RCC 7860 (cell line): ENCODE measurements around the gene SH3BP5.

ENCODE experiments used
- DNase-seq: peaks from one replicate; pipeline ENCODE4 v3.0.0-alpha.2; 2015; ENCODE audit warnings: low spot score
- FAIRE-seq: peaks from 2 replicates; lab custom pipeline; 2012; peaks lifted over from hg19 to GRCh38; lab: Jason Lieb, UNC

The SH3BP5 gene

GRCh38 chr3:15326673-15327072 lies 5.7 kb downstream of the SH3BP5 start:
- FAIRE-seq (no peak), DNase-seq (no peak)

- DNase-seq = no peak
Observed at GRCh38 chr3:15326037-15326436, 6.3 kb downstream of the SH3BP5 start.

DNA sequence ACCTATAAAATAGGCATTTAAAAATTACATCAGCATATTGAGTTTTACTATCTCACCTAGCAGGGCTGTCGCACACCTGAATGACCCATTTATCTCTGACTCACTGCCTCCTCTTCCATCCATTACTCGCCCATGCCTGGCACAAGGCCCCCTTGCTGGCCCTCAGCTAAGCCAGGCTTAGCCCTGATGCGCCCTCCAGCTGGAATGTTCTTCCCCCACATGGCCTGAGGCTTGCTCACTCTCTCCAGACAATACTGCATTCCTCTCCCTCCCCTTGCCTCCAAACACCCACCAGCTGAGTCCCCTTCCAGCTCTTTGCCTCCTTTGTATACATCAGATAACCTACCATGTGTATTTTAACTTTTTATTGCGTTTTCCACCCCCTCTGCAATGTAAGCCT lies 7.2 kb downstream of the SH3BP5 start:
- FAIRE-seq (no peak), DNase-seq (peak; percentile 30)

More at GRCh38 chr3:15326037-15326436, 6.3 kb downstream of the SH3BP5 start:
- no peak for FAIRE-seq

DNA sequence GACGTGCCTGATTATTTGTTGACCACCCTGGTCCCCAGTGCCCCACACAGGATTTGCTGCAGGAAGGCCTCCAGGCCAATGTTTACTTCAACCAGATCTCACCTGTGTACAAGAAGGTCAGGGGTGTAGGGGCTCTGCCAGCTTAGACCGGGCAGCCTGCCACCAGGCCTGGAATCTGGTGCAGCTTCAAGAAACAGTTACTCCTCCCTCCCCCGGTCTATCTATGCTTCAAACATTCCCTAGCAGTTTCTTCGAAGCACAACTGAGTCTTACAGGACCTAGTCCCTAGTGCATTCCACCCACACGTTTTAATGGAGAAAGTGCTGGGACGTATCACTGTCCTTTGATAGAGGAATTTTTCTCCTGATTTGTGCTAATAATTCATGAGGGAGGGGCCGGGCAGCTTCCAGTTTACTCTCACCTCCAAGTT lies 8.0 kb downstream of the SH3BP5 start:
- no peak for FAIRE-seq
- DNase-seq = no peak

DNA sequence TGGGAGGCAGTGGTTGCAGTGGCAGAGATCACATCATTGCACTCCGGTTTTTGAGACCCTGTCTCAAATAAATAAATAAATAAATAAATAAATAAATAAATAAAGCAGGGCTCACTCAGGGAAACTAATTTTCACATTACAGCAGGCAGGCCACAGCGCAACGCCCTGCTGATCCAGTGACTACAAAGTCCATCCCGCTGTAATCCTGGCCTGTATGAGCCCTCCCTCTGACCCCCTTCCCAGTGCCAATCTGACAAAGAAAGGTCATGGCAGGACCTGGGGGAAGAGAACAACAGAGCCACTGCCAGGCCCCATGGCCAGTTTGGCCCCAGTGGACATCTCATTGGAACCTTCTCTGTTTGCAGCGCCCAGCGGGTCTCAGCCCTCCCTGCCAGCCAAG lies 9.3 kb downstream of the SH3BP5 start:
- FAIRE-seq = no peak
- DNase-seq = no peak

- DNase-seq (no peak), FAIRE-seq (no peak)
Observed at GRCh38 chr3:15321349-15321748, 11.0 kb downstream of the SH3BP5 start.

DNA sequence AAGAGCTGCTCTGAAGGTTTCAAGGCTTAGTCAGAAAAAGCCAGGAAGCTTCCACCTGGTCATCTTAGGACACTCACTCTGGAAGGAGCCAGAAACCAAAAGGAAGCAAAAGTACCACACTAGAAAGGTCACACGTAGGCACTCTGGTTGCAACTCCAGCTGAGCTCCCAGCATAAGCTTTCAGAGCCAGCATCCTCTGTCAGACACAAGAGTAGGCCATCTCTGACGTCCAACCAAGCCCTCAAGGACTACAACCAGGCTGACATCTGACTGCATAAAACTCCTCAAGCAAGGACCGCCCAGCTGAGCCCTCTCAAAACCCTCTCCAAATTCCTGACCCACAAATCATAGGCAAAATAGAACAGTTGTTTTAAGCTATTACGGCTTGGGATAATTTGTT lies 12.8 kb downstream of the SH3BP5 start:
- DNase-seq (no peak), FAIRE-seq (no peak)

GRCh38 chr3:15319136-15319535 lies 13.2 kb downstream of the SH3BP5 start:
- DNase-seq = no peak
- no peak for FAIRE-seq

DNA sequence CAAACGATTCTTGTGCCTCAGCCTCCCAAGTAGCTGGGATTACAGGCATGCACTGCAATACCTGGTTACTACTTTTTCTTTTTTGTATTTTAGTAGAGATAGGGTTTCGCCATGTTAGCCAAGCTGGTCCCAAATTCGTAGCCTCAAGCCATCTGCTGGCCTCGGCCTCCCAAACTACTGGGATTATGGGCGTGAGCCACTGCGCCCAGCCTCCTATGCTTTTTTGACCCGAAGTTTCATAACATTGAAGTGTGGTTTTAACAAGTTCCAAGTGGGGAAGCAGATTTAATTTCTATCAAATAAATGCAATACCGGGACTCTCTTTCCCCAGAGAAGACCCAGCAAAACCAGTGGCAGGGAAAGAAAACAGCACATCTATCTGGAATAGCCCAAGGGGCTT lies 13.7 kb downstream of the SH3BP5 start:
- DNase-seq (no peak), FAIRE-seq (no peak)

- DNase-seq (no peak), FAIRE-seq (no peak)
Observed at GRCh38 chr3:15316998-15317435, 15.4 kb downstream of the SH3BP5 start.

- FAIRE-seq (no peak), DNase-seq (no peak)
Observed at GRCh38 chr3:15315003-15315402, 17.4 kb downstream of the SH3BP5 start.

DNA sequence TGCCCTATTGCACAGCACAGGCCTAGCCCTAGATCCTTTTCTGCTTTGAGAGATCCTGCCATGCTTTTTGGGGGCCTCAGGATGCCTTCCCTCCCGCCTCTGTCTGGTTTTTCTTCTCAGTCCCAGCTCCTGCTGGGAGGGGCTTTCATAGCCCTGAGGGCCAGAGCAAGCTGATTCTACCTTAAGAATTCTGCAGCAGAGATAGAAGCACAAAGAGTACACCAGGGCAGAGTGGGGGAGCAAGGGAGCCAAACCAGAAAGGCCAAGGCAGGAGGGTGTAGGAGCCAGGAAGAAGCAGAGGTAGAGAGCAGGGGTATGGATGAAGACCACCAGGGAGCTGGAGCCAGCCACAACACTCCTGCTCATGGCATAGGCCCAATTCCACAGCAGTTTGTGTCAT lies 18.1 kb downstream of the SH3BP5 start:
- DNase-seq (no peak), FAIRE-seq (no peak)

DNA sequence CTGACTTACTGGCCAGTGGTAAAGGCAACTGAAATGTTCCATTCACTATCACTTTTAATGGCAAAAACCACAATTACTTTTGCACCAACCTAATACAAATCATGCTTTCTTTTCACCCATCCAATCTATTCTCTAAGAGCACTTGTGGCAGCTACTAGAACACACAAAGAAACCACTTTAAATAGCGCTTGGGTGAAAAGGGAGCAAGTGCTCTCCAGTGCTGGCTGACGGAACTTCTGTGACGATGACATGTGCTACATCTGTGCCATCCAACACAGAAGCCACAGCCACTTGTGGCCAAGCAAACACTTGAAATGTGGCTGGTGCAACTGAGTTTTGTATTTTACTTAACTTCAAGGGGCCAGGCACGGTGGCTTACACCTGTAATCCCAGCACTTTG lies 18.9 kb downstream of the SH3BP5 start:
- FAIRE-seq = no peak
- DNase-seq = no peak

- DNase-seq (no peak), FAIRE-seq (no peak)
Observed at GRCh38 chr3:15312550-15312949, 19.8 kb downstream of the SH3BP5 start.

- FAIRE-seq (peak; percentile 64), DNase-seq (peak; percentile 69)
Observed at GRCh38 chr3:15310491-15311370, 21.7 kb downstream of the SH3BP5 start.

DNA sequence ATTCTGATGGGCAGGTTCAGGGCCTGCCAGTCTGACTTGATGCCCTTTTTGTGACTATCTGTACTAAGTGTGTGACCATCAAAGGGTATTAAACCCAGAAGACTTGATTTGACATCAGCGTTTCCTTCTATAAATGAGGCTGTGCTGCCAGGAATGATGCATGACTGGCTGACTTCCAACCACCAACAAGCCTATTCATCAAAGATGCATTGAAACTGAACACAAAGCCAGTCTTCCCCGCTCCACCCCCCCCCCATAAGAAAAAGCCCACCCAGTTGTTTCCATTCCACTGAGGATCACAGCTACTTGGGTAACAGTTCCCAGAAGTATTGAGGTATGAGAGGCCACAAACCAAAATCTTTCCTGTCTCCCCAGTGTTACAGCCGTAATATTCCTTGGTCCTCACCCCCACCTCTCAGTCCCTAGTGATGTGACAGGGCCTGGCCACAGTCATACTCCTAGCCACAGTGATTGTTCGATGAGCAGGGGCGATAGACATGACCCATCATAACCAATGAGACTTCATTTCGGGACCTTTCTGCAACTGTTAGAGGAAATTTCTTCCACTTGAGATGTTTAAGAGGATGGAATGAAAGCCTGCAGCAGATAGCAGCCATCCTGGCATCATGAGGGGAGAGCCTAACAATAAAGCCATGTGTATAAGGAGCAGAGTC lies 22.6 kb downstream of the SH3BP5 start:
- DNase-seq = no peak
- no peak for FAIRE-seq

DNA sequence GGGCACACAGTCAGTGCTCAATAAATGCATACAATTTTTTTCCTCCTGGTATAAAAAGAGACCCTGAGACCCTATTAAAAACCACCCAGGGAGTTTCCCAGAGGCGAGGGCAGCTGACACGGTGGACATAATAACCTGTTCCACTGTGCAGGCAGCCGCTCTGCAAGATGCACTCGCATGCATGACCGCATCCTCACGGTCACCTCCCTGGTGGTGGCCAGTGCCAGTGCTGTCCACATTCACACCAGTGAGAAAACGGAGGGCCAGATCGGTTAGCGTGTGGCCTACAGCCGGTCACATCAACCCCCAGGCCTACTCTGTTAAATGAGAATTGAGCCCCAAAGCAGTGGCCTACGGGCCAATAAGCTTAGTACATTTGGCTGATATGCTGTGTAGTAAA lies 24.8 kb downstream of the SH3BP5 start:
- DNase-seq = no peak
- no peak for FAIRE-seq

- DNase-seq = no peak
Observed at GRCh38 chr3:15306979-15307359, 25.4 kb downstream of the SH3BP5 start.

GRCh38 chr3:15305359-15305844 lies 27.0 kb downstream of the SH3BP5 start:
- no peak for DNase-seq
- no peak for FAIRE-seq

More at GRCh38 chr3:15306979-15307359, 25.4 kb downstream of the SH3BP5 start:
- no peak for FAIRE-seq

GRCh38 chr3:15303728-15304127 lies 28.7 kb downstream of the SH3BP5 start:
- FAIRE-seq = no peak
- no peak for DNase-seq

DNA sequence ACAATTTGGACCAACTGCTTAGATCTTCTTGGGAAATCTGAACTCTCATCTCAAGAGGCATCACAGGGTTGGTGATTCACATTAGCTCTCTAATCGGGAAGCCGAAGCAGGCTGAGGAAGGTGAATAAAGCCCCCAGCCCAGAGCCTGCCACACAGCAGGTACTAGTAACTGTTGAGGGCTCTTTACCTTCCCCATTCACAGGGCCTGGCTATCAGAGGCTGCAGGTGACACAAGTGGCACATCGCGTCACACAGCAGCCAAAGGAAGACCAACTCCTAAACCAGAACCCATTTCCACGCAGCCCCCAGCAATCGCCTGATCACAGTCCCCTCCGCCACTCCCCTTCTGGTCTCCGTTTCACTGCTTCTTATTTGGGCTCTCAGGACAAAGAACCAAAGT lies 29.2 kb downstream of the SH3BP5 start:
- DNase-seq (no peak), FAIRE-seq (no peak)

- FAIRE-seq (no peak), DNase-seq (no peak)
Observed at GRCh38 chr3:15301761-15302160, 30.6 kb downstream of the SH3BP5 start.
